GM12875 (cell line): ENCODE measurements around the gene AAR2.

ENCODE experiments used
- H3K4me3 ChIP-seq: one replicate; pipeline ENCODE4 v1.5.1; 2011; ENCODE audit warnings: low read depth, low read length, control low read depth
- TF ChIP-seq, protein P1 (sequence below): IDR thresholded peaks from 2 replicates; pipeline ENCODE4 v1.5.1; 2011; ENCODE audit warnings: low read depth, mild to moderate bottlenecking, control low read depth, inconsistent platforms, low read length, moderate library complexity, borderline replicate concordance; ENCODE audit not compliant: insufficient read depth

AAR2 gene

DNA sequence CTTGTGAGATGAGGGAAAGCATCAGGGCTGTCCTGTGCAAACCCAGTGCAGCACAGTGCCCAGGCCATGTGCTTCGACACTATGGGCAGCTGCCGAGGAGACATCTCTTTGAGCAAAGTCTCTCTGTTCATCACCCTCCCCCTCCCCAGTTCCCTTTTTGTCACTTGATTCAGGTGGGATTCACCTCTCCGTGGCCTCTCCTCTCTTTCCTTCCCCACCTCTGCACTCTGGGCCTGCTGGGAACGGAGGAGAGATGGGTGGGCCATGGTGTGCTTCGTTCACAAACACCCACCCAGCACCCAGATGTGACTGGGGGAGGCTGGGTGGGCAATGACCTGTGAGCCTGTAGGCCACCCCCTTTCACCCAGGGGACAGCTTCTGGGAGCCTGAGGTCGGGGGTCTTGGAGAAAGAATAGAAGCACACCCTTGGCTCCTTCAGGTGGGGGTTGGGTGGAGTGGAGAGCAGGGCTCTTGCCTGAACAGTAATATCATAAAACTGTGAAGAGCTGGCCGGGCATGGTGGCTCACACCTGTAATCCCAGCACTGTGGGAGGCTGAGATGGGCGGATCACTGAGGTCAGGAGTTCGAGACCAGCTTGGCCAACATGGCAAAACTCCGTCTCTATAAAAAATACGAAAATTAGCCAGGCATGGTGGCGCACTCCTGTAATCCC is 36.4 kb downstream of the AAR2 start:
- TF ChIP-seq, protein P1, sequence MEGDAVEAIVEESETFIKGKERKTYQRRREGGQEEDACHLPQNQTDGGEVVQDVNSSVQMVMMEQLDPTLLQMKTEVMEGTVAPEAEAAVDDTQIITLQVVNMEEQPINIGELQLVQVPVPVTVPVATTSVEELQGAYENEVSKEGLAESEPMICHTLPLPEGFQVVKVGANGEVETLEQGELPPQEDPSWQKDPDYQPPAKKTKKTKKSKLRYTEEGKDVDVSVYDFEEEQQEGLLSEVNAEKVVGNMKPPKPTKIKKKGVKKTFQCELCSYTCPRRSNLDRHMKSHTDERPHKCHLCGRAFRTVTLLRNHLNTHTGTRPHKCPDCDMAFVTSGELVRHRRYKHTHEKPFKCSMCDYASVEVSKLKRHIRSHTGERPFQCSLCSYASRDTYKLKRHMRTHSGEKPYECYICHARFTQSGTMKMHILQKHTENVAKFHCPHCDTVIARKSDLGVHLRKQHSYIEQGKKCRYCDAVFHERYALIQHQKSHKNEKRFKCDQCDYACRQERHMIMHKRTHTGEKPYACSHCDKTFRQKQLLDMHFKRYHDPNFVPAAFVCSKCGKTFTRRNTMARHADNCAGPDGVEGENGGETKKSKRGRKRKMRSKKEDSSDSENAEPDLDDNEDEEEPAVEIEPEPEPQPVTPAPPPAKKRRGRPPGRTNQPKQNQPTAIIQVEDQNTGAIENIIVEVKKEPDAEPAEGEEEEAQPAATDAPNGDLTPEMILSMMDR = no peak
- H3K4me3 ChIP-seq = no peak overlapping the region

DNA sequence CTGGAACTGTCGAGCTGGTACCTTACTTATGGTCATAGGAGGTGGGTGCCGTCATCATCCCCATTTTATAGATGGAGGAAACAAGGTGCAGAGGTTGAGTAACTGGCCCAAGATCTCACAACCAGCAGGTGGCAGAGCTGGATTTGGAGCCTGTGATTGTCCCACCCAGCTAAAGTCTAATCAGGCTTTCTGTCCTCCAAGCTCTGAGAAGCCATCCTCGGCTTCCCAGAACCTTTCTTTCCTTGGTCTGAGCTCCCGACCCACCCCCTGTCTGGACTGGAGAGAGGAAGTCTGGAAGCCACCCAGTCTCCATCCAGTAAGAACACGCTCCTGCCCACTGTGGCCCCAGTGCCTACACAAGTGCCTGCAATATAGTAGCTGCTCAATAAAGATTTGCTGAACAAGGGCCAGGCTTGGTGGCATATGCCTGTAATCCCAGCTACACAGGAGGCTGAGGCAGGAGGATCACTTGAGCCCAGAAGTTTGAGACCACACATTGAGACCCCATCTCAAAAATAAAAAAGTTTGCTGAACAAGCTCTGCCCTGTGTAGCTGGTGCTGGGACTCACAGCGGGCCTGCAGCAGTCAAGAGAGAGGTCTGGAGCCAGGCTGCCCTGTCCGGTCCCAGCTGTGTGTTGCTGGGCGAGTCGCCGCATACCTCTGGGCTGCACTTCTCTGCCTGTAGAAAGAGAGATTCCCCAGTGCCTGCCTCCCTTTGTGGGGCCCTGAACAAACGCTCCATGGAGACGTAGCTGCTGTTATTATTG is 37.3 kb downstream of the AAR2 start:
- H3K4me3 ChIP-seq = no peak overlapping the region
- TF ChIP-seq, protein P1 = peak; percentile 45

DNA sequence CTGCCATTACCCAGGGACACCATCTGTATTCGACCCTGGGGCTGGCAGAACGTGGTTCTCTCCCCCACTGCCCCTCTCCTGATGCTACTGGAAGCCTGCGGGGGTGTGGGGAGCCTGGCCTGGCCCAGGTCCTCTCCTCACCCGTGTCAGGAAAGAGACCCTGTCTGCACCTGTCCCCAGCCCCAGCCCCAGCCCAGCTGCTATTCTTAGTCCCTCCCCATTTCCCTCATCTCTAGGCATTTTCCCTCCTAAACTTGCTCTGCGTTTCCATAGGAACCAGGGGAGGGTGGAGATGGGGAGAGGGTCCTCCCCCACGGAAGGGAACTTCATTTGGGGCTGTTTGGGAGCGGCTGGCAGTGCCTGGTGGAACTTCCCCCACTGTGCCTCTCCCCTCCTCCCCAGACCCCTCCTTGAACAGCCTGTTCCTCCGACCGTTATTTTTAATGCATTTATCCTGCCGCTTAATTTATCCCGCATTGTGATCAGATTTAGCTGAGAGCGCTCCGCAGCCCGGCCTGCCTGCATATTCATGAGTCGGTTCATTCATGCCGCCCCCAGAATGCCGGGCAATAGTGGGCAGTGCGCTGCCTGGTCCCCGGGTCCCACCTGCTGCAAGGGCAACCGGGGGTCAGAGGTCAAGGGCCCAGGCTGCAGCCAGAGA is 38.0 kb downstream of the AAR2 start:
- no peak overlapping the region for H3K4me3 ChIP-seq
- TF ChIP-seq, protein P1 = no peak

DNA sequence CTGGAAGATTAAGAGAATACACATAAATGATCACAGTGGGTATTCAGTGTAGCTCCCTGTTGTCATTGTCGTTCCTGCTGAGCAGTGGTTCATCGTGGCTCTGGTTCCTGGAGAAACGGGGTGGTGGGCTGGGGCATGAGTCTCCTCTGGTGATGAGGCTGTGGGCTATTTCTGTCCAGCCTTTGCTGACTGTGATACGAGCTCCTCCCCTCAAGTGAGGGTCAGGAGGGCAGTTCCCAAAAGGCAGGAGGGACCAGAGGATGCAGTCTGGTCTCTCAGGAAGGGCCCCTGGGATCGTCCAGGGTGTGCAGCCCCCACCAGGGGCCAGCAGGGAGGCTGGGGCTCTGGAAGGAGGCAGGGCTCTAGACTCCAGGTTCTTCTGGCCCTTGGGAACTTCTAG is 38.7 kb downstream of the AAR2 start:
- H3K4me3 ChIP-seq = no peak overlapping the region
- TF ChIP-seq, protein P1 = no peak

DNA sequence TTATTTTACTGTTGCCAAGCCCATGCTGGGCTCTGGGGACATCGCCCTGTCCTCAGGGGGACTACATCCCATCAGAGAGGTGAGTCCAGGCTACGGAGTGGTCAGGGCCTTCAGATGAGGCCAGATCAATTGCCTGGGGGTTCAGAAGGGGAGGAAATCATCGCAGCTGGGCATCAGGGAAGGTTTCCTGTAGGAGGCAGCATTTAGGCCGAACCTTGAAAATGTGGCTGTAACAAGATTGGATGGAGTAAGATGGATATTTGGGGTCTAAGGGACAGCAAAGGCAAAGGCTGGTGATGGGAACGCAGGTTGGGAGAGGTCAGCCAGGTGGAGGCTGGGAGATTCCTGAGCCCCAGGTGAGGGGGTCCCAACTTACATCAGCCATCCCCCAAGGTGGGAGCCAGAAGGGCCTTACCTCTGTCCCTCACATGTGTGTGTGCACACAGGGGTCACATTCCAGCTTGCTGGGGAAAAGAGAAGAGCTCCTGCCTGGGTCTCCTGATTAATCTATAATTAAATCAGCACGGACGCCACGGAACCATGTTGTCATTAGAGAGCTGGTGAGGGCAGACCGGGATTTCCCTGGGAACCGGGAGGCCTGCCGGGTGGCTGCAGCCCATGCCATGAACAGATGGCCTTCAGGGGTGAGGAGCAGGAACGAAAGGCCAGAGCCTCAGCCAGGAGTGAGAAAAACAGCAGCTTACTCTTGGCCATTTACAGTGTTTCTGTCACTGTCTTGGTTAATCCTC is 39.3 kb downstream of the AAR2 start:
- TF ChIP-seq, protein P1 = no peak
- no peak overlapping the region for H3K4me3 ChIP-seq

DNA sequence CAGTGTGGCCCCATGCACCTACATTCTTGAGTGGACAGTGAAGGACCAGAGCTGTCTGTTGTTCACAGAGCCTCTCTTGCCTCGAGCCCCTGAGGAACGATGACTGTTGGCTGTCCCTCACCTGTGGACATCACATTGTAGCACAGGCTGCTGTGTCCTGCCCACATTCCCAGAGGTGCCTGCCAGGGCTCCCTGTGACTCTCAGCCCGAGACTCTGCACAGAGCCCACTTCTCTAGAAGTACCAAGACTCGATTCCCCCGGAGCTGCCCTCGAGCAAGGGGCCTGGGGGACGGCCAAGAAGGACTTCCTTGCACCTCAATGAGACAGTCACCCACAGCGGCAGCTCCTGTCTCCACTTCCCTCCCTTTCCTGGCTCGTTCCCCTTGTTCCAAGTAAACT is 41.3 kb downstream of the AAR2 start:
- TF ChIP-seq, protein P1 = no peak
- H3K4me3 ChIP-seq = no peak overlapping the region
